GM10847 (cell line): Measurements from ENCODE around the gene TAF3.

ENCODE experiments used
- POLR2A ChIP-seq: IDR thresholded peaks from 2 replicates; pipeline ENCODE4 v1.6.1; 2011; ENCODE audit not compliant: insufficient read length; ENCODE audit errors: extremely low read depth

Gene TAF3

GRCh38 chr10:7891634-7892033 lies 73.3 kb downstream of the TAF3 start:
- TF ChIP-seq POLR2A, result no peak

GRCh38 chr10:7892146-7892545 lies 73.8 kb downstream of the TAF3 start:
- TF ChIP-seq POLR2A, result no peak

GRCh38 chr10:7895699-7896090 lies 77.4 kb downstream of the TAF3 start:
- TF ChIP-seq POLR2A, result no peak

GRCh38 chr10:7896297-7896696 lies 78.0 kb downstream of the TAF3 start:
- no peak for TF ChIP-seq POLR2A

- TF ChIP-seq POLR2A, result no peak
Measured at GRCh38 chr10:7901256-7901655, 83.0 kb downstream of the TAF3 start.

- no peak for TF ChIP-seq POLR2A
Measured at GRCh38 chr10:7902413-7902812, 84.1 kb downstream of the TAF3 start.

- no peak for TF ChIP-seq POLR2A
Measured at GRCh38 chr10:7903851-7904250, 85.5 kb downstream of the TAF3 start.

GRCh38 chr10:7906128-7906527 lies 87.8 kb downstream of the TAF3 start:
- no peak for TF ChIP-seq POLR2A

- TF ChIP-seq POLR2A, result no peak
Measured at GRCh38 chr10:7908541-7909210, 90.4 kb downstream of the TAF3 start.

- TF ChIP-seq POLR2A, result no peak
Measured at GRCh38 chr10:7913126-7913872, 95.0 kb downstream of the TAF3 start.

- no peak for TF ChIP-seq POLR2A
Measured at GRCh38 chr10:7915923-7916536, 97.7 kb downstream of the TAF3 start.

- TF ChIP-seq POLR2A, result no peak
Measured at GRCh38 chr10:7917736-7918135, 99.4 kb downstream of the TAF3 start.

- no peak for TF ChIP-seq POLR2A
Measured at GRCh38 chr10:7922707-7923106, 104.4 kb downstream of the TAF3 start.

GRCh38 chr10:7928536-7928935 lies 110.2 kb downstream of the TAF3 start:
- no peak for TF ChIP-seq POLR2A

- TF ChIP-seq POLR2A, result no peak
Measured at GRCh38 chr10:7932301-7933036, 114.2 kb downstream of the TAF3 start.

GRCh38 chr10:7933262-7933661 lies 115.0 kb downstream of the TAF3 start:
- no peak for TF ChIP-seq POLR2A
